Mesenchymal stem cell (in vitro differentiated cells and primary cell): ENCODE results near the gene RPUSD2.

ENCODE experiments used
- DNase-seq: peaks from one replicate; pipeline ENCODE4 v3.0.0-alpha.2; 2013
- H2AFZ ChIP-seq: one replicate; pipeline ENCODE4 v1.6.1; 2013; ENCODE audit warnings: low read depth, mild to moderate bottlenecking, control low read depth, inconsistent platforms, low read length, moderate library complexity
- H2AK5ac ChIP-seq: 2 replicates; pipeline ENCODE4 v1.6.1; 2013; ENCODE audit warnings: low read length, moderate library complexity, mild to moderate bottlenecking, inconsistent platforms; ENCODE audit not compliant: severe bottlenecking
- H2BK120ac ChIP-seq: one replicate; pipeline ENCODE4 v1.6.1; 2013; ENCODE audit warnings: low read depth, mild to moderate bottlenecking, inconsistent platforms, low read length, moderate library complexity
- H2BK12ac ChIP-seq, 2 experiments: one replicate each; pipeline ENCODE4 v1.6.1; 2013; ENCODE audit warnings: inconsistent platforms in 2 of 2, low read length in 2 of 2, mild to moderate bottlenecking in 2 of 2, moderate library complexity in 2 of 2, control low read depth in 1 of 2
- H2BK15ac ChIP-seq: one replicate; pipeline ENCODE4 v1.6.1; 2013; ENCODE audit warnings: mild to moderate bottlenecking, low read depth, inconsistent platforms; ENCODE audit not compliant: poor library complexity, severe bottlenecking
- H2BK5ac ChIP-seq: 2 replicates; pipeline ENCODE4 v1.6.1; 2013; ENCODE audit warnings: low read depth, mild to moderate bottlenecking, low read length, control low read depth, inconsistent platforms; ENCODE audit not compliant: poor library complexity, severe bottlenecking
- H3K14ac ChIP-seq, 2 experiments: one replicate each; pipeline ENCODE4 v1.6.1; 2013; ENCODE audit warnings: inconsistent platforms in 2 of 2, low read length in 2 of 2, control low read depth in 1 of 2, mild to moderate bottlenecking in 1 of 2, moderate library complexity in 1 of 2
- H3K18ac ChIP-seq, 2 experiments: one replicate each; pipeline ENCODE4 v1.6.1; 2013; ENCODE audit warnings: inconsistent platforms in 2 of 2, low read length in 2 of 2, control low read depth in 1 of 2, low read depth in 1 of 2, mild to moderate bottlenecking in 1 of 2
- H3K23ac ChIP-seq, 2 experiments: one replicate each; pipeline ENCODE4 v1.6.1; 2013; ENCODE audit warnings: inconsistent platforms in 2 of 2, low read length in 2 of 2, mild to moderate bottlenecking in 2 of 2, moderate library complexity in 2 of 2, control low read depth in 1 of 2
- H3K27ac ChIP-seq: 2 replicates; pipeline ENCODE4 v1.5.1; 2013; ENCODE audit warnings: mild to moderate bottlenecking, moderate library complexity, low read length, control low read depth, inconsistent platforms; ENCODE audit not compliant: poor library complexity, severe bottlenecking
- H3K27me3 ChIP-seq, 2 experiments: 2 replicates each; pipeline versions ENCODE4 v1.6.1 to v1.7.0; 2013; ENCODE audit warnings: low read length in 2 of 2, mild to moderate bottlenecking in 2 of 2, moderate library complexity in 2 of 2, control low read depth in 1 of 2, inconsistent platforms in 1 of 2; ENCODE audit not compliant: control insufficient read depth in 1 of 2, insufficient read depth in 1 of 2
- H3K36me3 ChIP-seq, 2 experiments: 2 replicates each; pipeline versions ENCODE4 v1.6.1 to v1.7.0; 2013; ENCODE audit warnings: low read length in 2 of 2, control low read depth in 1 of 2, inconsistent platforms in 1 of 2, low read depth in 1 of 2, mild to moderate bottlenecking in 1 of 2; ENCODE audit not compliant: insufficient read depth in 2 of 2, control insufficient read depth in 1 of 2
- H3K4ac ChIP-seq, 2 experiments: one replicate each; pipeline ENCODE4 v1.6.1; 2013; ENCODE audit warnings: inconsistent platforms in 2 of 2, low read length in 2 of 2, mild to moderate bottlenecking in 2 of 2, moderate library complexity in 2 of 2, control low read depth in 1 of 2, low read depth in 1 of 2
- H3K4me1 ChIP-seq: 2 replicates; pipeline ENCODE4 v1.6.1; 2013; ENCODE audit warnings: low read depth, low read length, control low read depth; ENCODE audit not compliant: control insufficient read depth, insufficient read depth
- H3K4me2 ChIP-seq: 2 replicates; pipeline ENCODE4 v1.6.1; 2013; ENCODE audit warnings: low read length, mild to moderate bottlenecking, inconsistent platforms; ENCODE audit not compliant: poor library complexity, severe bottlenecking
- H3K4me3 ChIP-seq, 2 experiments: 2 replicates each; pipeline versions ENCODE4 v1.5.1 to v1.7.0; 2013; ENCODE audit warnings: low read length in 2 of 2, mild to moderate bottlenecking in 2 of 2, control low read depth in 1 of 2, low read depth in 1 of 2; ENCODE audit not compliant: insufficient read depth in 1 of 2
- H3K79me1 ChIP-seq: replicated peaks from 2 replicates; pipeline ENCODE4 v1.6.1; 2013; ENCODE audit warnings: mild to moderate bottlenecking, control low read depth, low read length, inconsistent platforms; ENCODE audit not compliant: poor library complexity, severe bottlenecking
- H3K9ac ChIP-seq: 2 replicates; pipeline ENCODE4 v1.7.0; 2013; ENCODE audit warnings: mild to moderate bottlenecking, low read length, moderate library complexity
- H3K9me3 ChIP-seq: 2 replicates; pipeline ENCODE4 v1.7.0; 2013; ENCODE audit warnings: mild to moderate bottlenecking, low read length; ENCODE audit not compliant: control insufficient read depth
- H4K8ac ChIP-seq: one replicate; pipeline ENCODE4 v1.6.1; 2013; ENCODE audit warnings: inconsistent platforms, mild to moderate bottlenecking, low read length, moderate library complexity
- H4K91ac ChIP-seq: one replicate; pipeline ENCODE4 v1.6.1; 2013; ENCODE audit warnings: mild to moderate bottlenecking, low read length, inconsistent platforms
- WGBS: methylation state at CpG from one replicate; pipeline ENCODE4 v1.1.7; 2013; ENCODE audit warnings: mixed read lengths; 5-methylcytosine and 5-hydroxymethylcytosine counted together

The RPUSD2 gene

DNA sequence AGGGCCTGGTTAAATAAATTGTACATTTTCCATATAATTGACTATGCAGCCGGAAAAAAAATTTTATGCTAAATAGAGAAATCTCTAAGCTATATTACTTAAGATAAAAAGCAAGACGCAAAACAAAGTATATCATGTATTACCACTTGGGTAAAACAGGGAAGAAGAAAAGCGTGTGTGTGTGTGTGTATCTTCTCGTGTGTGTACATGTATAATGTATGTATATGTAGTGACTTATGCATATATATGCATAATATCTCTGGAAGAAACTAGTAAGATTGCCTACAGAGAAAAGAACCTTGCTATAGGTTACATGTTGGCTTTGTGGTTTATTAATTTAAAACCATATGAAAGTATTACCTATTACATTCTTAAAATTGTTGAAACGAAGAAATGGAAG, 44.0 kb downstream of the RPUSD2 start:
- Histone ChIP-seq H3K4ac (no peak overlapping the region), H3K9ac (no peak overlapping the region), H2BK5ac (no peak overlapping the region), H3K79me1 (no peaks in the 10 kb centered on the region), H3K36me3 (no peaks in the 10 kb centered on the region), H4K8ac (no peak overlapping the region), H2AK5ac (no peak overlapping the region), H2BK15ac (no peak overlapping the region), H3K4me2 (no peak overlapping the region), H3K27ac (no peak overlapping the region), H3K14ac (no peak overlapping the region), H3K9me3 (no peaks in the 10 kb centered on the region), H2AFZ (no peak overlapping the region), H3K4me3 (no peak overlapping the region), H3K18ac (no peak overlapping the region), H3K4me1 (no peaks in the 10 kb centered on the region), H2BK120ac (no peak overlapping the region), H4K91ac (no peak overlapping the region), H3K27me3 (no peaks in the 10 kb centered on the region), H3K23ac (no peak overlapping the region), H2BK12ac (no peak overlapping the region)
- no peak for DNase-seq
- 76% methylated on average over 3 of the region's 5 CpGs for WGBS

DNA sequence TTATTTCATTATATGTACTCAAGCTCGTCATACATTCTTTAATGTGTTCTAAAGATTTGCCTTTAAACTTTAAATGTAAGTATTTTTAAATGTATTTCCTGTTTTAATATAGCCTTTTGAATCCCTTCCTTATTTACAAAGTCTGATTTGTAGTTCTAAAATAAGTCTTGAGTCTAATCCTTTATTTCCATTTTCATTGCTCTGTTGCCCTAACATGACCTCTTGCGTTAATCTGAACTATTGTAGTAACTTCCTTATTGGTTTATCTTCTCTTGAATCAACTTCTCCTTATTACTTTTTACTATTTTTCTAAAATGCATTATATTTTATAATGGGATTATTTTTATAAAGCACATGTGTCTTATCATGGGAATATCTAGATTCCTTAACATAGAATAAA, 48.9 kb downstream of the RPUSD2 start:
- no peak overlapping the region for H3K14ac ChIP-seq
- WGBS: 80% methylated on average over 1 of the region's 2 CpGs
- no peak overlapping the region for H2AFZ ChIP-seq
- H3K27me3 ChIP-seq: no peaks in the 10 kb centered on the region
- no peaks in the 10 kb centered on the region for H3K79me1 ChIP-seq
- no peaks in the 10 kb centered on the region for H3K9me3 ChIP-seq
- no peak for DNase-seq
- H4K91ac ChIP-seq: no peak overlapping the region
- H2BK15ac ChIP-seq: no peak overlapping the region
- no peak overlapping the region for H3K4me2 ChIP-seq
- H3K4ac ChIP-seq: no peak overlapping the region
- H4K8ac ChIP-seq: no peak overlapping the region
- H2AK5ac ChIP-seq: no peak overlapping the region
- no peaks in the 10 kb centered on the region for H3K36me3 ChIP-seq
- H3K4me3 ChIP-seq: no peak overlapping the region
- no peaks in the 10 kb centered on the region for H3K4me1 ChIP-seq
- no peak overlapping the region for H2BK5ac ChIP-seq
- H3K27ac ChIP-seq: no peak overlapping the region
- no peak overlapping the region for H3K23ac ChIP-seq
- H3K18ac ChIP-seq: no peak overlapping the region
- H3K9ac ChIP-seq: no peak overlapping the region
- H2BK12ac ChIP-seq: no peak overlapping the region
- H2BK120ac ChIP-seq: no peak overlapping the region

DNA sequence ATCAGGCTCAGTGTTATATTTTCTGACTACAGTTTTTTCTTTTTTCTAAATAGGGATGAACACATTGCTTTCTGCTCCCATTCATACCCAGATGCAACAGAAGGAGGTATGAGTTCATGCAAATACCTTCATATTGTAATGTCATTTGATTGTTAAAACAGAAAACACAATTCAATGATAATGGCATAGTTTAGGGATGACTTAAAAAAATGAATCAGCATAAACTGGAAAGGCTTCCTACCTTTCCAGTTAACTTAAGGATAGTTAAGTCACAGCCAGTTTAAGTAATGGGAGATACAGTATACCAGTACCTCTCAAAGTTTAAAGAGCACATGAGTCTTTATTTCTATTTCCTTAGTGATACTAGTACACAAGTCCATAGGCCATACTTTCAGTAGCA, 49.8 kb downstream of the RPUSD2 start:
- H2BK15ac ChIP-seq: no peak overlapping the region
- H3K23ac ChIP-seq: no peak overlapping the region
- no peak overlapping the region for H2AFZ ChIP-seq
- H2BK120ac ChIP-seq: no peak overlapping the region
- no peak overlapping the region for H3K14ac ChIP-seq
- no peak overlapping the region for H2BK12ac ChIP-seq
- no peak overlapping the region for H3K27ac ChIP-seq
- no peak overlapping the region for H2AK5ac ChIP-seq
- H3K4me2 ChIP-seq: no peak overlapping the region
- H3K36me3 ChIP-seq: no peaks in the 10 kb centered on the region
- DNase-seq: no peak
- H3K79me1 ChIP-seq: no peaks in the 10 kb centered on the region
- no peaks in the 10 kb centered on the region for H3K27me3 ChIP-seq
- no peaks in the 10 kb centered on the region for H3K4me1 ChIP-seq
- H4K8ac ChIP-seq: no peak overlapping the region
- H3K18ac ChIP-seq: no peak overlapping the region
- H3K9ac ChIP-seq: no peak overlapping the region
- H3K4me3 ChIP-seq: no peak overlapping the region
- H3K9me3 ChIP-seq: no peaks in the 10 kb centered on the region
- H2BK5ac ChIP-seq: no peak overlapping the region
- H3K4ac ChIP-seq: no peak overlapping the region
- no peak overlapping the region for H4K91ac ChIP-seq

GRCh38 chr15:40623361-40623760, 54.3 kb downstream of the RPUSD2 start:
- 100% methylated on average over 2 of the region's 2 CpGs for WGBS

More at GRCh38 chr15:40623361-40623760, 54.3 kb downstream of the RPUSD2 start:
- Histone ChIP-seq H3K4me2 (no peak overlapping the region), H4K8ac (no peak overlapping the region), H4K91ac (no peak overlapping the region), H3K9ac (no peak overlapping the region), H2AK5ac (no peak overlapping the region), H3K27me3 (no peaks in the 10 kb centered on the region), H2BK15ac (no peak overlapping the region), H3K18ac (no peak overlapping the region), H3K36me3 (no peaks in the 10 kb centered on the region), H2BK5ac (no peak overlapping the region), H3K79me1 (no peaks in the 10 kb centered on the region), H2BK120ac (no peak overlapping the region), H3K4me1 (no peaks in the 10 kb centered on the region), H3K27ac (no peak overlapping the region), H2AFZ (no peak overlapping the region), H3K9me3 (no peaks in the 10 kb centered on the region), H2BK12ac (no peak overlapping the region), H3K14ac (no peak overlapping the region), H3K4me3 (no peak overlapping the region), H3K23ac (no peak overlapping the region), H3K4ac (no peak overlapping the region)
- DNase-seq: no peak
